Hindlimb muscle (tissue), 1 donor: ENCODE data around the gene UBE2O. TPM values are rescaled to one million over a fixed set of nuclear protein-coding genes. Genes with fewer than 3 reads are reported as not detected.

Experiments used
- DNase-seq: peaks from one replicate; pipeline ENCODE4 v3.0.0-alpha.2; 2013
- polyA plus RNA-seq: library from polyadenylated mRNA; unstranded; fragments of 120-200 nt; gene quantifications from one replicate; pipeline ENCODE4 v1.2.1, GENCODE V29; 2013; ENCODE audit not compliant: insufficient read length

Gene UBE2O
- 18.8 TPM for polyA plus RNA-seq

GRCh38 chr17:76452660-76453430, at the start of gene UBE2O:
TSS of gene UBE2O (minus strand) at chr17:76453152. CDS start at chr17:76453141, 11 bp downstream.
- DNase-seq: peak; percentile 89

- no peak for DNase-seq
These were observed 48.9 kb upstream of the UBE2O start for GRCh38 chr17:76501827-76502307.

- DNase-seq: peak; percentile 65
These were observed 48.3 kb upstream of the UBE2O start, which contains the start of gene RHBDF2 for GRCh38 chr17:76501018-76501826. TSS of gene RHBDF2 (minus strand) at chr17:76501423. CDS start at chr17:76481524, 19,899 bp downstream.

GRCh38 chr17:76500747-76501017, 47.7 kb upstream of the UBE2O start:
- no peak for DNase-seq

- DNase-seq: no peak
These were observed 47.3 kb upstream of the UBE2O start for GRCh38 chr17:76500074-76500746.

GRCh38 chr17:76499267-76499667, 46.3 kb upstream of the UBE2O start:
- DNase-seq: no peak

GRCh38 chr17:76498876-76499251, 45.9 kb upstream of the UBE2O start:
- no peak for DNase-seq

- DNase-seq: peak; percentile 67
These were observed 45.3 kb upstream of the UBE2O start for GRCh38 chr17:76497979-76498875.

- no peak for DNase-seq
These were observed 44.7 kb upstream of the UBE2O start for GRCh38 chr17:76497699-76497978.

- DNase-seq: no peak
These were observed 43.5 kb upstream of the UBE2O start for GRCh38 chr17:76496464-76496863.

- DNase-seq: no peak
These were observed 42.9 kb upstream of the UBE2O start for GRCh38 chr17:76495663-76496400.

GRCh38 chr17:76493505-76494167, 40.7 kb upstream of the UBE2O start:
- DNase-seq: no peak

- DNase-seq: peak; percentile 54
These were observed 40.1 kb upstream of the UBE2O start for GRCh38 chr17:76492989-76493501.

GRCh38 chr17:76492123-76492988, 39.4 kb upstream of the UBE2O start:
- DNase-seq: no peak

- DNase-seq: no peak
These were observed 38.5 kb upstream of the UBE2O start for GRCh38 chr17:76491271-76492122.

- DNase-seq: no peak
These were observed 37.3 kb upstream of the UBE2O start for GRCh38 chr17:76490112-76490710.

- no peak for DNase-seq
These were observed 34.7 kb upstream of the UBE2O start for GRCh38 chr17:76487451-76488192.

- no peak for DNase-seq
These were observed 32.6 kb upstream of the UBE2O start for GRCh38 chr17:76485569-76485968.
